ENCODE data around the gene CTSC.

The CTSC gene

GRCh38 chr11:88317536-88317935 lies 20.0 kb downstream of the CTSC start:
- no peak for DNase-seq (ENCODE audit: low spot score)

GRCh38 chr11:88315981-88316441 lies 21.5 kb downstream of the CTSC start:
- DNase-seq (ENCODE audit: low spot score), result no peak

GRCh38 chr11:88315015-88315414 lies 22.5 kb downstream of the CTSC start:
- no peak for DNase-seq (ENCODE audit: low spot score)

GRCh38 chr11:88313441-88313840 lies 24.1 kb downstream of the CTSC start:
- DNase-seq (ENCODE audit: low spot score), result no peak

- DNase-seq (ENCODE audit: low spot score), result no peak
Measured at GRCh38 chr11:88312628-88313027, 24.9 kb downstream of the CTSC start.

GRCh38 chr11:88310246-88310645 lies 27.3 kb downstream of the CTSC start:
- no peak for DNase-seq (ENCODE audit: low spot score)

- no peak for DNase-seq (ENCODE audit: low spot score)
Measured at GRCh38 chr11:88308576-88308975, 29.0 kb downstream of the CTSC start.

- no peak for DNase-seq (ENCODE audit: low spot score)
Measured at GRCh38 chr11:88307749-88308425, 29.6 kb downstream of the CTSC start.

GRCh38 chr11:88306785-88307184 lies 30.8 kb downstream of the CTSC start:
- no peak for DNase-seq (ENCODE audit: low spot score)

GRCh38 chr11:88305430-88305829 lies 32.1 kb downstream of the CTSC start:
- DNase-seq (ENCODE audit: low spot score), result no peak

GRCh38 chr11:88304352-88304751 lies 33.2 kb downstream of the CTSC start:
- DNase-seq (ENCODE audit: low spot score), result no peak

- DNase-seq (ENCODE audit: low spot score), result no peak
Measured at GRCh38 chr11:88303037-88303436, 34.5 kb downstream of the CTSC start.

- no peak for DNase-seq (ENCODE audit: low spot score)
Measured at GRCh38 chr11:88301488-88302140, 35.9 kb downstream of the CTSC start.

GRCh38 chr11:88300888-88301487 lies 36.5 kb downstream of the CTSC start:
- no peak for DNase-seq (ENCODE audit: low spot score)

GRCh38 chr11:88297863-88298262 lies 39.7 kb downstream of the CTSC start:
- no peak for DNase-seq (ENCODE audit: low spot score)

- no peak for DNase-seq (ENCODE audit: low spot score)
Measured at GRCh38 chr11:88297421-88297820, 40.1 kb downstream of the CTSC start.

GRCh38 chr11:88295028-88295427 lies 42.5 kb downstream of the CTSC start:
- no peak for DNase-seq (ENCODE audit: low spot score)

GRCh38 chr11:88293931-88294330 lies 43.6 kb downstream of the CTSC start:
- DNase-seq (ENCODE audit: low spot score), result no peak

GRCh38 chr11:88292171-88292843 lies 45.2 kb downstream of the CTSC start:
- DNase-seq (ENCODE audit: low spot score), result no peak

GRCh38 chr11:88288560-88288959 lies 49.0 kb downstream of the CTSC start:
- no peak for DNase-seq (ENCODE audit: low spot score)

- DNase-seq (ENCODE audit: low spot score), result no peak
Measured at GRCh38 chr11:88284336-88285050, 53.0 kb downstream of the CTSC start.

Measured in kidney capillary endothelial cell (primary cell).